Activated CD8-positive, alpha-beta memory T cell treated with anti-CD3 and anti-CD28 coated beads for 36 hours (primary cell): Measurements from ENCODE around the gene PIP4P1. TPM values are rescaled to one million over a fixed set of nuclear protein-coding genes. Genes with fewer than 3 reads are reported as not detected.

Experiments
- CTCF ChIA-PET: fragments of 350-600 bp; sonication (Branson Sonifier 250); formaldehyde crosslinking; loops from one replicate; lab custom pipeline; 2021; ENCODE audit warnings: antibody characterized with exemption; lab: Charles Lee
- POLR2A ChIA-PET: fragments of 350-600 bp; sonication (Branson Sonifier 250); formaldehyde crosslinking; loops from one replicate; lab custom pipeline; 2021; ENCODE audit warnings: antibody characterized with exemption; lab: Charles Lee
- total RNA-seq, 2 experiments: library from RNA; stranded (reverse); gene quantifications; one replicate each; pipeline ENCODE4 v1.2.3, GENCODE V29; 2021

The PIP4P1 gene
- total RNA-seq, 2 experiments from 2014 or later = 27.1 to 28.0 TPM

DNA sequence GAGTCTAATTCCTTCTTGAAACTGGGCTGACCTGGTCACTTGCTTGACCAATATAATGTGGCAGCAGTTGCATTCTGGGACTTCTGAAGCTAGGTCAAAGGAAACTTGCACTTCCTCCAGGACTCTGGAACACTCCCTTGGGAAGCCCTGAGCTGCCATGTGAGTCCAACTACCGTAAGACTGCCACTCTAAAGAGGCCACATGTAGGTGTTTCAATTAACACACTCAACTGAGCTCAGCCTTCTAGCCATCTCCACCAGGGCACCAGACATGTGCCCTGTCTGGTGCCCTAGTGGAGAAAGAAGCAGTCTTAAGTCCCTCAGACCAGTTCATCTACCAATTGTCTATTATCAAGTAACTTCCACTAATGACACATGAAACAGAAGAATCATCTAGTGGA, 41.8 kb downstream of the PIP4P1 start:
- CTCF ChIA-PET = interaction anchor here (1.1 kb wide), 1 partner anchor 191 kb away, joined by 3 read pairs; no protein-coding TSS in a partner anchor
- POLR2A ChIA-PET = interaction anchor here (0.5 kb wide), 1 partner anchor 77 kb away, joined by 5 read pairs; no protein-coding TSS in a partner anchor

DNA sequence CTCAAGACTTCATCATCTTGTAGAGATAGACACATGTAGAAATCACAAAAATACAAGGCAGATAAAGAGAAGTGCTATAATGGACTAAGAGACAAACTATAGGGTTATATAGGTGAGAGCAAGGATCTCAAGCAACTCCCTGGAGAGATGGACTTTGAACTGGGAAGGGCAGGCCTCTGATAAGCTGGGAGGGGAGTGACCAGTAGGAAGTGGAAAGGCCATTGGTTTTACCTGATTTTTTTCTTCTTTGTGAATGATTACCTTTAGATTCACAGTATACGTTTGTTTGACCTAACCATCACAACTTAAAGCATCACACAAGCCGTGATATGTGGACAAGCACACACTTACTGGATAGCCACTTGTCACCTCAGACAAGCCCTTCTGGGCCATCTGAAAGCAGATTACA, 42.7 kb downstream of the PIP4P1 start:
- POLR2A ChIA-PET = no interaction called here
- CTCF ChIA-PET = no interaction called here

DNA sequence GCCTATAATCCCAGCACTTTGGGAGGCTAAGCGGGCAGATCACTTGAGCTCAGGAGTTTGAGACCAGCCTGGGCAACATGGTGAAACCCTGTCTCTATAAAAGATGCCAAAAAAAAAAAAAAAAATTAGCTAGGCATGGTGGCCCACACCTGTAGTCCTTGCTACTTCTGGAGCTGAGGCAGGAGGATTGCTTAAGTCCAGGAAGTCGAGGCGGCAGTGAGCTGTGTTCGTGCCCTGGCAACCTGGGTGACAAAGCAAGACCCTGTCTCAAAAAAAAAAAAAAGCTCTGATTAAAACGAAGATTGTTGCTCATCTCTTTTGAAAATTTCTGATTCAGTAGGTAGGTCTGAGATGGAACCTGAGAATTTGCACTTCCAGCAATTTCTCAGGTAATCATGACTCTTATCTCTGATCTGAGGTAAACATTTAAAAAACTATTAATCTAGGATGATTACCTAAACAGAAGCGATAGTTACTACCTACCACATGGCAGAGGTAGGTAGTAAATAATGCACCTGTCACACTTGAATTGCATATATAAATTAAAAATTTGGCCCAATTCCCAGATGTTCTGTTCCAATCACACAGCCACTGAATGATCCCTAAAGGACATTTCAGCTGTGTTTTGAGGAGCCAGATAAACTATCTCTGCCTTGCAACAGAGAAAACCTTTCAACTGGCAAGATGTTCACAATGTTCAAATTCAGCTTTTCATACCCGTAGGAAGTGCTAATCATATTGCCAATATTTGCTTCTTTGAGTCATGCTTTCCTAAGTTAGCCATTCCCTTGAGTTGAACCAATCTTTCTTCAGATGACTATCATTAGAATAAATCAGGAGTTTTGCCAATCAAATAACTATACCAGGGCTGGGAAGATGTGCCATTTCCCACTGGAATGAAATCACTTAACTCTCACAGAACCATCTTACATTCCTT, 43.7 kb downstream of the PIP4P1 start:
- ChIA-PET CTCF (interaction anchor here (0.6 to 0.7 kb wide), 3 partner anchors 15 to 686 kb away, joined by 3 read pairs; no protein-coding TSS in a partner anchor), POLR2A (no interaction called here)

DNA sequence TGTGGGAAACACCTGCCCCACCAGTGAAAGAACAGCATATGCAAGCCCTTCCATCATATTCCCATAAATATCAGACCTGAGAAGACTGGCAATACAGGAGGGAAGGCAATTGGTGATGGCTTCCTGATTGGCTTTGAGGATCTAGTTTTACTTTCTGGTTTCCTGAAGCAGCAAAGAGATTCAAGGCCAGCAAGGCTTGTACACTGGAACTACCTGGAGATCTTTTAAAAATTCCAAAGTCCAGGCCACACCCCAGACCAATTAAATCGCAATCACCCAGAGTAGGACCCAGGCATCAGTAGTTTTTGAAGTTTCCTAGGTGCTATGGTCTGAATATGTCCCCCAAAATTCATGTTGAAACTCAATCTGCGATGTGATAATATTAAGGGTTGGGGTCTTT, 45.0 kb downstream of the PIP4P1 start:
- CTCF ChIA-PET = interaction anchor here (1.0 to 2.8 kb wide), 13 partner anchors 9 to 194 kb away, joined by 3 to 21 read pairs (median 4); partner anchors contain the start of genes APEX1 and PIP4P1
- POLR2A ChIA-PET = interaction anchor here (0.5 to 1.1 kb wide), 2 partner anchors 13 to 39 kb away, joined by 3 to 4 read pairs; partner anchors contain the start of gene APEX1

DNA sequence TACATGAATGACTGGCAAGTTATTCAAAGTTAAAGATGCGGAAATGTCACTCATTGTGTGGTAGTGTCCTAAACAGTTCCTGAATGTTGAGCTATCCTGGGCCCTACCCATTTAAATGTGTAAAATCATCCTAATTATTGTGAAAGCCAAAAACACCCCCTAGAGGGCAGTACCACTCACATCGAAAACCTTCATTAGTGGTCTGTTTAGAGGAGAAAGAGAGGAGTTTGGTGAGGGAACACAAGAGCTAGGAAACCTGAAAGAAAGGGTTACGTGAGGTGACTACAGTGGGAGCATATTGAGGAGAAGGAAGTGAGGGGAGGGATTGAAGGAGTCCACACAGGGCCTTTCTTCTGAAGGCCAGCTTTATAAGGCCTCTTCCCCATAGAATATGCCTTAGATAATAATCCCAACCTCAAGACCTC, 45.4 kb downstream of the PIP4P1 start:
- CTCF ChIA-PET = interaction anchor here (0.7 to 2.8 kb wide), 15 partner anchors 9 to 194 kb away, joined by 3 to 21 read pairs (median 4); partner anchors contain the start of genes APEX1 and PIP4P1
- POLR2A ChIA-PET = interaction anchor here (0.5 to 1.1 kb wide), 2 partner anchors 13 to 40 kb away, joined by 3 to 4 read pairs; partner anchors contain the start of gene APEX1

DNA sequence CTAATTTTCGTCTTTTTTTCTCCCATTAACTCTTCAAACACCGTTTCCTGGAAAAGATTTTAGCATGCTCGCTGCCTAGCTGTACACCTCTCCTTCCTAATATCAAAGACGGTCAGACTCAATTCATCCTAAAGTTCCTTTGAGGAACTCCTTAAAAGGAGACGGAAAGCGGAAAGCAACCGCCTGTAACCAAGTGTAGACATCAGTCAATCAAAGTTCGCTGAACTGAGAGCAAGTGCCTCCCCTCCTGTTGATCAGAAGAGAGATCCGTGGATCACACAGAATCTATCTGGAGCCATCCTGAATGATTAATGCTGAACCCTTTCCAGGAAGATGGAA, 47.5 kb downstream of the PIP4P1 start:
- POLR2A ChIA-PET = interaction anchor here (0.6 to 2.4 kb wide), 4 partner anchors 42 to 73 kb away, joined by 3 to 15 read pairs (median 6); partner anchors contain the start of genes APEX1, PARP2 and PNP
- CTCF ChIA-PET = interaction anchor here (1.1 to 2.8 kb wide), 6 partner anchors 9 to 86 kb away, joined by 3 to 21 read pairs (median 4); partner anchors contain the start of genes APEX1 and PARP2

DNA sequence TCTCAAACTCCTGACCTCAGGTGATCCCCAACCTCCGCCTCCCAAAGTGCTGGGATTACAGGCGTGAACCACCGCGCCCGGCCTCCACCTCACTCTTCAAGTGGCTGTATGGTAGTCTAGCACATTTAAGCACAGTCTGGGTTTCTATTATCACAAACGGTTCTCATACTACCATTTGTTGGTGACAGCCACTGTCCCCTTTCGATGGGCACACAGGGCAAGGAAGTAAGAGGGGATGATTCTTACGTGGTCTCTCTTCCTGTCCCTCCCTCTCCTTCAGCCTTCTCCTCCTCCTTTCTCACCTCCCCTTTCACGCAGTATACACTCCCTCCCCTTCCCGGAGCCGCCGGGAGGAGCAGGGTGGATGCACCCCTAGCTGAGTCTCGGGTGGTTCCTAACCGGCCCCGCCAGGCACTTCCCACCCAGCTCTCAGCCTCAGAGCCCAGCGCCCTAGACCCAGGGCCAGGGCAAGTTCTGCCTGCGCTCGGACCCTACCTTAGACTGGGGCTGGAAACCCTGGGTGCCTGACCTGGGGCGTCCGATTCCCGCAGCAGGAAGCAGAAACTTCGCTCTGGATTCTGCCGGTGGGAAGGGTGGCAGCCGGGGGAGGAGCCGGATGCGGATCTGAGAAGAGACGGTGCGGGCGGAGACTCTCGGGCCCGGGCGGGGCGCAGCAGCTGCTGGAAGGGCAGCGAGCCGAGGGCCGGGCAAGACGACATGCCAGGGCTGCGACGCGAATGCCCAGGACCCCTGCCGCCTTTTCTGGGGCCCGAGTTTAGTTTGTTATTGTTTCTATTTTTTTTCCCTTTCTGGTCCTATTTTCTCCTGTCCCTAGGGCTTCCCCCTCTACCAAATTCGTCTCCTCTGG, 48.1 kb downstream of the PIP4P1 start, which contains the start of gene TEP1:
Gene TEP1, minus strand, starts transcription at position 626 of the 868 bp plus-strand sequence. CDS start 5,062 bp downstream, outside the sequence.
- CTCF ChIA-PET = interaction anchor here (1.1 to 1.9 kb wide), 5 partner anchors 8 to 85 kb away, joined by 3 to 5 read pairs (median 3); partner anchors contain the start of gene PARP2
- POLR2A ChIA-PET = interaction anchor here (0.6 to 2.4 kb wide), 6 partner anchors 42 to 310 kb away, joined by 3 to 15 read pairs (median 4); partner anchors contain the start of genes APEX1, PARP2 and PNP

DNA sequence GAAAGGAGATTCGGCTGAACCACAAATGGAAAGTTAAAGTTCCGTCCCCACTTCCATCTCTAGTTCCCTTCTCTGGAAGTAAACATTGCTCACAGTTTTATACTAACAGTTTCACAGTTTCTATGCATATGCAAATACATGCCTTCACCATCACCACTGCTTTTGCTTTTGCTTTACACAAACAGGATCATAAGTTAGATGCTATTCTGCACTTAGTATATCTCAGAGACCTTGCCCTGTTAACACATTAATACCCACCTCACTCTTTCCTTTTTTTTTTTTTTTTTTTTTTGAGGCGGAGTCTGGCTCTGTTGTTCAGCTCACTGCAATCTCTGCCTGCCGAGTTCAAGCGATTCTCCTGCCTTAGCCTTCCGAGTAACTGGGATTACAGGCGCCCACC, 48.8 kb downstream of the PIP4P1 start:
- ChIA-PET CTCF (interaction anchor here (1.1 to 1.9 kb wide), 2 partner anchors 11 to 69 kb away, joined by 5 read pairs; partner anchors contain the start of gene PARP2), POLR2A (interaction anchor here (0.6 to 2.4 kb wide), 5 partner anchors 43 to 311 kb away, joined by 3 to 15 read pairs (median 5); partner anchors contain the start of genes APEX1, PARP2 and PNP)

DNA sequence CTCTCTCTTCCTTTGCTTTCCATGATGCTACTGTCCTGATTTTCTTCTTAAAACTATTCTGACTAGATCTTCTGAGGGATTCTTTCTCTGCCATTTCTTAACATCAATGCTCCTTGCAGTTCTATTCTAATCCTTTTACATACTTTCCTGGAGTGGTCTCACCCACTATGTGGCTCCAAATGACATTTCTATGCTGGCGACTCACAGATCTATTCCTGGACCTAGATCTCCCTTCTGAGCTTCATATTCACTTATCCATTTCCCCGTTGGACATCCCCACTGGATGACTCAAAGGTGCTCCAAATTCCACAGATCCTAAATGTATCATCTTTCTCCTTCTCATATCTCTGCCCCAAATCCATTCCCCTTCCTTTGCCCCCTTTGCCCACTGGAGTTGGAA, 52.0 kb downstream of the PIP4P1 start:
- ChIA-PET CTCF (no interaction called here), POLR2A (no interaction called here)

Other genes starting within 250 kb of the PIP4P1 start
- gene OR11H6, start 237.7 kb downstream of the PIP4P1 start, total RNA-seq = not detected
- gene OR11H7, start 232.5 kb downstream of the PIP4P1 start, total RNA-seq = not detected
- gene OR11H4, start 222.1 kb downstream of the PIP4P1 start, total RNA-seq = not detected
- 10 to 100 TPM; 32.4 to 34.2 TPM for gene TTC5, start 155.5 kb downstream of the PIP4P1 start, total RNA-seq
- 10 to 100 TPM; 55.9 to 63.7 TPM for gene CCNB1IP1, start 128.2 kb downstream of the PIP4P1 start, total RNA-seq
- gene PARP2, start 117.8 kb downstream of the PIP4P1 start, total RNA-seq = 10 to 100 TPM; 40.7 to 40.9 TPM
- gene TEP1, start 47.9 kb downstream of the PIP4P1 start, total RNA-seq = 10 to 100 TPM; 29.9 to 31.6 TPM
- under 1 TPM; 0.06 to 0.11 TPM for gene KLHL33, start 25.3 kb downstream of the PIP4P1 start, total RNA-seq
- gene OSGEP, start 6.6 kb downstream of the PIP4P1 start, total RNA-seq = 10 to 100 TPM; 54.0 to 55.4 TPM
- 100 to 1,000 TPM; 243 to 246 TPM for gene APEX1, start 6.2 kb downstream of the PIP4P1 start, total RNA-seq
- gene PNP, start 8.0 kb upstream of the PIP4P1 start, total RNA-seq = 100 to 1,000 TPM; 212 to 219 TPM
- gene RNASE10, start 44.1 kb upstream of the PIP4P1 start, total RNA-seq = under 1 TPM; 0.21 to 0.30 TPM
- not detected for gene RNASE9, start 99.6 kb upstream of the PIP4P1 start, total RNA-seq
- gene RNASE11, start 126.6 kb upstream of the PIP4P1 start, total RNA-seq = not detected
- not detected for gene RNASE12, start 129.9 kb upstream of the PIP4P1 start, total RNA-seq
- gene OR6S1, start 180.3 kb upstream of the PIP4P1 start, total RNA-seq = not detected
- under 1 TPM; 0.10 to 0.57 TPM for gene RNASE4, start 223.1 kb upstream of the PIP4P1 start, total RNA-seq
- under 1 TPM; 0.34 to 0.99 TPM for gene ANG, start 227.3 kb upstream of the PIP4P1 start, total RNA-seq